Skin of body (tissue), 2 donors: Measurements from ENCODE around the gene ZNF548. TPM values are rescaled to one million over a fixed set of nuclear protein-coding genes. Genes with fewer than 3 reads are reported as not detected.

ENCODE experiments used
- DNase-seq: peaks from one replicate; lab custom pipeline; 2025; lab: John Stamatoyannopoulos, UW
- total RNA-seq: library from RNA; depleted of rRNA; stranded (reverse); fragments of >200 nt; gene quantifications from one replicate; pipeline ENCODE4 v1.2.3, GENCODE V29; 2014

The ZNF548 gene
- total RNA-seq, 1 donor from 2014 or later, result 35.6 TPM

DNA sequence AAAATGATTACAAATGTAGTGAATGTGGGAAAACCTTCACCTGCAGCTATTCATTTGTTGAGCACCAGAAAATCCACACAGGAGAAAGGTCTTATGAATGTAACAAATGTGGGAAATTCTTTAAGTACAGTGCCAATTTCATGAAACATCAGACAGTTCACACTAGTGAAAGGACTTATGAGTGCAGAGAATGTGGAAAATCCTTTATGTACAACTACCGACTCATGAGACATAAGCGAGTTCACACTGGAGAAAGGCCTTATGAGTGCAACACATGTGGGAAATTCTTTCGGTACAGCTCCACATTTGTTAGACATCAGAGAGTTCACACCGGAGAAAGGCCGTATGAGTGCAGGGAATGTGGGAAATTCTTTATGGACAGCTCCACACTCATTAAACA lies 9.2 kb downstream of the ZNF548 start:
- DNase-seq, result no peak

DNA sequence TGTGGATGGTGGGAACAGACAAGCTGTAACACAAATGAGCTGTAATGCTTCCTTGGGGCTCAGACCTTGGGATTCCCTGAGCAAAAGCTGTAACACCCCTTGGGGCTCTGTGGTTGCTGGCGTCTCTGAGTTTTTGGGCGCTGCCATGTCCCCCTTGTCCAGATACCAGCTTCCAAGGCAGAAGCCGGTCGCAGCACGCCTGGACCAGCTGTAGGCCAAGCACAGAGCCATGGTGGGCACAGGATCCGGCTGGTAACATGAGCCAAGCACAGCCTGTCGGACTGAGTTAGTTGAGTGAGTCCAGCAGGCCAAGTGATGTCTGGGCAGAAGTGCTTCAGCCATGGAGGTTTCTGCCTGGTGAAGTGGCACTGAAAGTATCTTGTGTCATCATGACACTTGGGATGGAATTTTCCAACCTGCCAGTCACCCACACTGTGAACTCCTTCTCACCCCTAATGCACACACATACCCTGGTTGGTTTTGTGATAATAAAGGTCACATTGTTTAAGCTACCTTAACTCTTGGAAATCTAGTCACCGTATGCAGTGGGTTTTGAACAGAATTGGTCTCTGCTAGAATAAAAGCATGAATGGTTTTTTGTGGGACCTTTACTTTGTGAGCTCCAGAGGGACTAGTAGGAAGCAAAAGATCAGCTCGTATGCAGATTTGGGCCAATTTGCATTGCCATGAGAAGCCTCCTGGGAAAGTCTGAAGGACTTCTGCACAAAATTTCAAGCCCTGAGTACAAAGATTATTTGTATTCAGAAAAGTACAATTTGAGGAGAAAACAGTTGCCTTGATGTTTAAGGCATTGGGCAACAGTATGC lies 14.3 kb downstream of the ZNF548 start:
- no peak for DNase-seq

DNA sequence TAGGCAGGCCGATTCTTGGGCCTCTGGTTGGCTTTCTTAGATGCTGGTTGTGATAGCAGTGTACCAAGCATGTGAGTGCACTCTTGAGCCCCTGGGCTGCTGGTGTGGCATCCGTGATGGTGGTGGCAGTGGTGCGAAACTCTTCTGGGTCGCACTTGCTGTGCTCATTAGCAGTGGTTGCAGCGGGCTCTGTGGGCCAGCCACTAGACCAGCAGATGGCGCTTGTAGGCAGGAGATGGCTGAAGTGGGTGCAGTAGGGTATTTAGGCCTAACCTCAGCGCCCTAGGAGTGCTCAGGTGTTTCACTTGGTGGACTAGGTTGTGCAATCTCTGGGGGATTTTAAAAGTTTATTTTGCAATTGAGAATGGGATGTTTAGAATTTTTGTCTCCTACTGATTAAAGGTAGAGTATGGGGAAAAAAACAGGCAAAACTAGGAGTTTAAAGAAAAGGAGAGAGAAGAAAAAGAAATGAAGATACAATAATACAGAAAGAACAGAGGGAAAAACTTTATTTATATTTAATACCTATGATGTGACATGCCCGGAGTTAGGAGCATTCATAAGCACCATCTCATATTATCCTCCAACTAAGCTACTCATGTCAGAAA lies 17.0 kb downstream of the ZNF548 start:
- no peak for DNase-seq

DNA sequence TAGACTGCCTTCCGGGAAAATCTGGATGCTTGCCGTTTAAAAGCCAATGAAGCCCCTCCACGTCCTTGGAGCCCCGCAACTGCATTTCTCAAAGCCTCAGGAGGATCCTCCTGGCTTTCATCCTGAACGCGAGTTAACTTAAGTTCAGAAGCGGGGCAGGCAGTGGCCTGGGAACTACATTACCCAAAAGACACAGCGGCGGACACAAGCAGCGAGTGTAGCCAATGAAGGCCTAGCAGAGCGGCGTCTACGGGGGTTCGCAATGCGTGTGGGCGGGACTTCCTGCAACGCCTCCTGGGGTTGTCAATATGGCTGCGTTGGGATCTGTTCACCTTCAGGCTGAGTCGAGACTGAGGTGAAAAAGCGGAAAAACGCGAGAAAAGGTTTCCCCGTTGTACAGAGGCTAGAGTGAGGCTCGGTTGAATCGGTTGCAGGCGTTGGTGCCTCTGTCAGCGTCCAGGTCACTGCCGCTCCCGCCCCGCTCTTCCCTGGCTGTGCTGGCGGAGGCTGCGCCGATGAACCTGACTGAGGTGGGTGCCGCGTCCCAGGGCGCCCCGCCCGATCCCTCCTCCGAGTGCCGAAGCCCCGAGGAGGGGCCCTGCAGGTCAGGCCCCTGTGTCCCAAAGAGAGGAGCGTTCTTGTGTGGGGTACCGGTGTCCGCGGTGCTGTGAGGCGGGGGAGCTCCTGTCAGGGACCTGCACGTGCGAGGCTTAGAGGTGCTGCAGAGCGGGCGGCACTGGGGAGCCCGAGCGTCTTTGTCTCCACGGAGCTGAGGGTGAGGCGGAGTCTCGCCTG lies 21.4 kb downstream of the ZNF548 start, which contains the start of gene ZNF17:
TSS of gene ZNF17 (plus strand) at position 285 of the 795 bp plus-strand sequence. CDS start 2,455 bp downstream, outside the sequence.
- peak; percentile 90 for DNase-seq

DNA sequence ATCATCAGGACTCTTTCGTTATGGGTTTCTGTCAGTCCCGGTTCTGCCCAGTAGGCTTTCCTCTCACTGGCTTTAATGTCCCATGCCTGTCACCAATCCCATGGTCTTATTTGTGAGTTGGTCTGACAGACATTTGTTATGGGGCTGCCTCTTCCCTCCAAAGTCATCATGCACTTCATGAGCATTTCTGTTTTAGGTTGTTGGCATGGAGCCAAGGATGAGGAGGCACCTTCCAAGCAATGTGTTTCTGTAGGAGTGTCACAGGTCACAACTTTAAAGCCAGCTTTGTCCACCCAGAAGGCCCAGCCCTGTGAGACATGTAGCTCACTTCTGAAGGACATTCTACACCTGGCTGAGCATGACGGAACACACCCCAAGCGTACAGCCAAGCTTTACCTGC lies 29.8 kb downstream of the ZNF548 start:
- DNase-seq, result no peak

DNA sequence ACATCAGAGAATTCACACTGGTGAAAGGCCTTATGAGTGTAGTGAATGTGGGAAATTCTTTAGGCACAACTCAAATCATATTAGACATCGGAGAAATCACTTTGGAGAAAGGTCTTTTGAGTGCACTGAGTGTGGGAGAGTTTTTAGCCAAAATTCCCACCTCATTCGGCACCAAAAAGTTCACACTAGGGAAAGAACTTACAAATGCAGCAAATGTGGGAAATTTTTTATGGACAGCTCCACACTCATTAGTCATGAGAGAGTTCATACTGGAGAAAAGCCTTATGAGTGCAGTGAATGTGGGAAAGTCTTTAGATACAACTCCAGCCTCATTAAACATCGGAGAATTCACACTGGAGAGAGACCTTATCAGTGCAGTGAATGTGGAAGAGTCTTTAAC lies 31.4 kb downstream of the ZNF548 start:
- no peak for DNase-seq

DNA sequence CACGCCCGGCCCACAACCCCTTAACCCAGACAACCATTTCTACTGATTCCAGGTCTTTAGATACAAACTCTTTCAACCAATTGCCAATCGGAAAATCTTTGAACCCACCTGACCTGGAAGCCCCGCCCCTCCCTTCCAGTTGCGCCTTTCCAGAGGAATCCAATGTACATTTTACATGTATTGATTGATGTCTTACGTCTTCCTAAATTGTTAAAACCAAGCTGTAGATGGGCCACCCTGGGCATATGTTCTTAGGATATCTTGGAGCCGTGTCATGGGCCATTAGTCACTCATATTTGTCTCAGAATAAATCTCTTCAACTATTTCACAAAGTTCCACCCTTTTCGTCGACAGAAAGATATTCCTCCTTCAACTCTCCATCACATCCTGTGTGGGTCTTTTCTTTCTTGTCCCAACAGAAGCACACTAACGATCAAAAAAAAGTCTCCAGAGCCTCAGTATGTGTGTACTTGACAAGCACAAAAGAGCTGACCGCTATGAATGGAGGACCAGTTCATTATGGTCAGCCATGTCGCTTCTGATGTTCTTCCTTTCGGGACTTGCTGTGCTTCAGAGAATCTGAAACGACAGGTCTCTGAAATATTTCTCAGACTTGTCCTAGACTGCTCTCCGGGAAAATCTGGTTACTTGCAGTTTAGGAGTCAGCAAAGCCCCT lies 44.9 kb downstream of the ZNF548 start:
- peak; percentile 58 for DNase-seq

DNA sequence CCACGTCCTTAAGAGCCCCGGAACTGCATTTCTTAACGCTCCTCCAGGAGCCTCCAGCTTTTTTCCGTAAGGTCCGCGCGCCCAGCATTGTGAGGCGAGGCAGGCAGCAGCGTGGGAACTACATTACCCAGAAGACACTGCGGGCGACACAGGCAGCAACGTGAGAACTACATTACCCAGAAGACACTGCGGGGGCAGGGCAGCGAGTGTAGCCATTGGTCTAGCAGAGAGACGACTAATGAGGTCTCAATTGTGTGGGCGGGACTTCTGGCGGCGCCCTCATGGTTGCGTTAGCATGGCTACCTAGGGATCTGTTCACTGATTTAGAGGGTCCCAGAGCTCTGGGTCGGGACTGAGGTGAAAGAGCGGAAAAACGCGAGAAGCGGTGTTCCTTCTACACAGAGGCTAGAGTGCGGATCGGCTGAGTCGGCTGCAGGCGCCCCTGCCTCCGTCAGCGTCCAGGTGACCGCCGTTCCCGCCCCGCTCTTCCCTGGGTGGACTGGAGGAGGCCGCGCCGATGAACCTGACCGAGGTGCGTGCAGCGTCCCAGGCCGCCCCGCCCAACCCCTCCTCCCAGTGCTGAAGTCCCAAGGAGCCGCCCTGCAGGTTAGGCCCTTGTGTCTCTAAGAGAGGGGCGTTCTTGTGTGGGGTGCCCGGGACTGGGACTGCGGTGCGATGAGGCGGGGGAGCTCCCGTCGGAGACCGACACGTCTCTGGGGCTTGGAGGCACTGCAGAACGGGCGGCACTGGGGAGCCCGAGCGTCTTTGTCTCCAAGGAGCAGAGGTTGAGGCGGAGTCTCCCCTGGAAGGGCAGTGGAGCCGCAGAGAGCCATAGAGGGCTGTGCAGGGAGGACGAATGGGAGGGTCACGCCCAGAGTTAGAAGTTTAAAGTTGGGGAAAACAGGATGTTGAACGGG lies 45.7 kb downstream of the ZNF548 start, which contains the start of gene ZNF749:
TSS of gene ZNF749 (plus strand) at position 264 of the 917 bp plus-strand sequence. CDS start at position 518, 254 bp downstream.
- DNase-seq, result peak; percentile 96

DNA sequence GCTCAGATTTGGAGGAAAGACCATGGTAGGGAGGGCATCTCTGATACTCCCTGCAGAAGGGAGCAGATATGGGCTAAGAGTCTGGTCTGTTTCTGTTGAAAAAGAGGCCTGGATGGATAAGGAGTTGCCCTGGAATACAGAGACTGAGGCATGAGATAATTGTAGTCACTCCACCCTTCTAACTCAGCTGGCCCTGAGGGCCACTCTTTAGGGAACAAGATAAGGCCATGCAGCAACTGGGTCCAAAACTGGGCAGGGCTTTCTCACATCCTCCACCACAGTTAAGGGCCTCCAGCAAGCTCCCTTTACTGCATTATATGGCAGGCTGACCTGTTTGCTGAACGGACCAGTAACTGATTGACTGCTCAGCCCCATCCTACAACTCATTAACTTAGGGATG lies 46.8 kb downstream of the ZNF548 start:
- no peak for DNase-seq

DNA sequence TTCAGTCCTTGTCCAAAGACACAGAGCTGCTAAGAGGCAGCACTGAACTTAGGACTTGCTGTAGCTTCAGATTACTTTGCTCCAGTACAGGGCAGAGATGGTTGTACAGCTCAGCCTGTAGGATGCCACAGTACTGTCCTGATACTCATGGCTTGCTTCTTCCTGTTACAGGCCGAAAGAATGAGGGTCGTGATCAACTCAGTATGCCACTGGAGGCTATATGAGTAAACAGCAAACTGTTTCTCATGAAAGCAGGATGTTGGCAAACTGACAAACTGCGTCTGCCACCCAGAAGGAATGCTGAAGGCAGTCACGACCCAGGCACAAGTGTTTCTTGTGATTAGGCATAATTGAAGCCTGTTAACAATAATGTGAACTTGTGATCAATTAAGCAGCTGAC lies 48.3 kb downstream of the ZNF548 start:
- DNase-seq, result no peak

DNA sequence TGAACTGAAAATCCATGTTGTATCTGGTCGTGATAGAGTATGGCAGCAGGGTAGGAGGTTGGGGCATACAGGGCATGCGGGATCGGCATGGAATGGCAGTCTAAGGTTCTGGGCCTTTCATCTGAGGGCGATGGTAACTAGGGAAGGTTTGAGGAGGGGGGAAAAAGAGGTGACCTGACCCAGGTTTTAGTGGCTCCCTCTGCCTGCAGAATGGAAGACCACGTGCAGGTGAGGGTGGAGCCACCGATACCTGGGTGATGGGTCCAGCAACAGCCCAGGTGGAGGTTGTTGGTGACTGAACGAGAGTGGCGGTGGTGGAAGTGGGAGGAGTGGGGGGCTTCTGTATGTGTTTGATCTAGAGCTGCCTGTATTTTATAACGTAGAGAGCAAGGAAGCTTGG lies 49.3 kb downstream of the ZNF548 start:
- DNase-seq, result no peak

DNA sequence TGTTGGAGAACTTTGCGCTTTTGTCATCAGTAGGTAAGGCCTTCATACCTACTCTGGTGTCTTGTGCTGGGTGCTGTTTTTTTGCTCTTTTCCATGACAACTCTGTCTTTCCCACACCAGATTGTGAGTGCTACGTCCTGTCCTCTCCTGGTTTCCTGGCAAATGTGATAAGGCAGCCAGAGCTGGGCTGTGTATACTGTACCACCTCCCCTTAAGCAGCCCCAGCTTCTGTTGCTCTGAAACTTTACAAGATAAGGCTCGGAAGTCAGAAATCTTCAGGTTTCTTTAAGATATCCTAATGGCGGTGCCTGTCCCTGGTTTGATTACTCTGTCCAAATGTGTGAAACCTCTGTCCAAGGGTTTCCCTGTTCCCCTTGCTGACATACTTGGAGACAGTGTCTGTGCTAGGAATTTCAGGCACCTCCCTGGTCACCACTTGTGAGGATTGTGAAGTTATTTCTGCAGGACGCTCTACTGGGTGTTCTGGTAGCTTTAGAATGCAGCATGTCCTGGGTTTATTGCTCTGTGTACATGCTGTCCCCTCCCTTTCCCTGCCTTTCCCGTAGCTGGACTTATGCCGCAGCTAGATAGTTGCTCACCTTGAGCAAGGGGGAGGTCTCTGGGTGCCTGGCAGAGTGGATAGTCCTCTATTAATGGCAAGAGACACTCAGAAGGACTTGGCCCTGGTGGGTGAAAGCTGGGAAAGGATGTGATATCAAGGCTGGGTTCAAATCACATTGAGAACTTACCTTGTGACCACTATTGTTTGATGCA lies 52.5 kb downstream of the ZNF548 start:
- no peak for DNase-seq

DNA sequence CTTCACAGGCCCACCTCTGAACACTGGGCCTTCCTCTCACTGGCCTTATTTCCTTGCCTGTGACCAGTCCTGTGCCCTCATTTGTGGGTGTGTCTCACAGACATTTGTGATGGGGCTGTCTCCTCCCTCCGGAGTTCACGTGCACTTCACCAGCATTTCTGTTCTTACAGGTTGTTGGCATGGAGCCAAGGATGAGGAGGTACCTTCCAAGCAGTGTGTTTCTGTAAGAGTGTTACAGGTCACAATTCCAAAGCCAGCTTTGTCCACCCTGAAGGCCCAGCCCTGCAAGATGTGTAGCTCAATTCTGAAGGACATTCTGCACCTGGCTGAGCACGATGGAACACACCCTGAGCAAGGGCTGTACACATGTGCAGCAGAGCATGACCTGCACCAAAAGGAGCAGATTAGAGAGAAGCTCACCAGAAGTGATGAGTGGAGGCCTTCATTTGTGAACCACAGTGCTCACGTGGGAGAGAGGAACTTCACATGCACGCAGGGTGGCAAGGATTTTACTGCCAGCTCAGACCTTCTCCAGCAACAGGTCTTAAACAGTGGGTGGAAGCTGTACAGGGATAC lies 53.6 kb downstream of the ZNF548 start:
- no peak for DNase-seq

DNA sequence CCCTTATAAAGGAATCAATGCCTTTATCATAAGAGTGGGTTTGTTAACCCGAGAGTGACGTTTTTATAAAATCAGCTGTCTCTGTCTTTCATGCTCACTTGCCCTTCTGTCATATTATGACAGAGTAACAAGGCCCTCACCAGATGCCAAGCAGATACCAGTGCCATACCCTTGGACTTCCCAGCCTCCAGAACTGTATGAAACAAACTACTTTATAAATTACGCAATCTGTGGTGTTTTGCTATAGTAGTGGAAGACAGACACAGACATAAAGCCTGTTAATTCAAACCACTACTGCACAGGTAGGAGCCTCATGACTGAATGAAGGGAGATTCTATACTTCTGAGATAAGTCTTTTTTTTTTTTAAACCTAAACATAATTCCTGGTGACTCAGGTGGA lies 62.7 kb downstream of the ZNF548 start:
- DNase-seq, result no peak

Other genes starting within 250 kb of the ZNF548 start
- gene ZIM3, start 244.7 kb upstream of the ZNF548 start, total RNA-seq, result not detected
- not detected for gene DUXA, start 222.4 kb upstream of the ZNF548 start, total RNA-seq
- gene ZNF264, start 198.4 kb upstream of the ZNF548 start, total RNA-seq, result 21.5 TPM
- 2.3 TPM for gene AURKC, start 158.8 kb upstream of the ZNF548 start, total RNA-seq
- 27.9 TPM for gene ZNF805, start 149.2 kb upstream of the ZNF548 start, total RNA-seq
- 95.8 TPM for gene ZNF460, start 109.4 kb upstream of the ZNF548 start, total RNA-seq
- 12.8 TPM for gene ZNF543, start 69.4 kb upstream of the ZNF548 start, total RNA-seq
- gene ZNF304, start 38.6 kb upstream of the ZNF548 start, total RNA-seq, result 10.2 TPM
- gene TRAPPC2B, start 26.3 kb upstream of the ZNF548 start, total RNA-seq, result 13.3 TPM
- 3.3 TPM for gene ZNF547, start 26.3 kb upstream of the ZNF548 start, total RNA-seq
- gene ZNF17, start 21.3 kb downstream of the ZNF548 start, total RNA-seq, result 14.7 TPM
- gene ZNF749, start 45.5 kb downstream of the ZNF548 start, total RNA-seq, result 12.6 TPM
- gene VN1R1, start 67.3 kb downstream of the ZNF548 start, total RNA-seq, result 1.2 TPM
- gene ZNF772, start 87.7 kb downstream of the ZNF548 start, total RNA-seq, result 13.9 TPM
- 10.5 TPM for gene ZNF419, start 97.9 kb downstream of the ZNF548 start, total RNA-seq
- gene ZNF773, start 110.1 kb downstream of the ZNF548 start, total RNA-seq, result 9.4 TPM
- gene ZNF549, start 137.5 kb downstream of the ZNF548 start, total RNA-seq, result 9.0 TPM
- gene ZNF550, start 170.0 kb downstream of the ZNF548 start, total RNA-seq, result 14.2 TPM
- gene ZNF416, start 189.1 kb downstream of the ZNF548 start, total RNA-seq, result 5.1 TPM
- 6.7 TPM for gene ZIK1, start 194.3 kb downstream of the ZNF548 start, total RNA-seq
- gene ZNF530, start 210.0 kb downstream of the ZNF548 start, total RNA-seq, result 3.4 TPM
- gene ZNF134, start 224.4 kb downstream of the ZNF548 start, total RNA-seq, result 21.2 TPM
- gene ZNF211, start 243.3 kb downstream of the ZNF548 start, total RNA-seq, result 17.7 TPM